22Rv1 (cell line): ENCODE measurements around the gene SMYD4.

Experiments
- CTCF ChIP-seq: fragments of 450-650 bp; IDR thresholded peaks from 2 replicates; pipeline ENCODE4 v1.5.1; 2017; ENCODE audit warnings: mild to moderate bottlenecking
- ZFX ChIP-seq: fragments of 450-650 bp; IDR thresholded peaks from 2 replicates; pipeline ENCODE4 v1.6.1; 2017; ENCODE audit warnings: antibody characterized with exemption, borderline replicate concordance

GRCh38 chr17:1872254-1872653 lies 42.6 kb upstream of the SMYD4 start:
- TF ChIP-seq CTCF (no peak), ZFX (no peak)
